Measurements from ENCODE around the gene IDH3B.

IDH3B gene

GRCh38 chr20:2663887-2664719 lies at the start of gene IDH3B:
Gene IDH3B (minus strand): TSS chr20:2664216. CDS start chr20:2664188, 28 bp downstream.
- peaks cover 21% of the 10 kb centered on the region for H3K27me3 ChIP-seq (ENCODE audit: control insufficient read depth, insufficient read depth, low read length)
- H3K4me3 ChIP-seq (ENCODE audit: low read length): peak within 1 kb of the TSS; percentile 92
- peak within 1 kb of the TSS; percentile 89 for H3K27ac ChIP-seq (ENCODE audit: low read length)
- H3K9me3 ChIP-seq (ENCODE audit: control insufficient read depth, low read depth, low read length): no peaks in the 10 kb centered on the region
- H3K36me3 ChIP-seq (ENCODE audit: control insufficient read depth, low read depth, low read length): peaks cover 26% of the 10 kb centered on the region
- peak within 1 kb of the TSS; percentile 77 for H3K9ac ChIP-seq (ENCODE audit: low read length)
- H3K4me1 ChIP-seq (ENCODE audit: control insufficient read depth, low read depth, low read length): no peaks in the 10 kb centered on the region

GRCh38 chr20:2713285-2713684 lies 49.3 kb upstream of the IDH3B start:
- H3K9ac ChIP-seq (ENCODE audit: low read length): no peak overlapping the region
- no peaks in the 10 kb centered on the region for H3K36me3 ChIP-seq (ENCODE audit: control insufficient read depth, low read depth, low read length)
- no peak overlapping the region for H3K27ac ChIP-seq (ENCODE audit: low read length)
- H3K4me3 ChIP-seq (ENCODE audit: low read length): no peak overlapping the region
- no peaks in the 10 kb centered on the region for H3K27me3 ChIP-seq (ENCODE audit: control insufficient read depth, insufficient read depth, low read length)
- H3K4me1 ChIP-seq (ENCODE audit: control insufficient read depth, low read depth, low read length): no peaks in the 10 kb centered on the region
- no peaks in the 10 kb centered on the region for H3K9me3 ChIP-seq (ENCODE audit: control insufficient read depth, low read depth, low read length)

GRCh38 chr20:2709205-2709981 lies 45.4 kb upstream of the IDH3B start:
- H3K36me3 ChIP-seq (ENCODE audit: control insufficient read depth, low read depth, low read length): no peaks in the 10 kb centered on the region
- H3K4me3 ChIP-seq (ENCODE audit: low read length): no peak overlapping the region
- peaks cover 15% of the 10 kb centered on the region for H3K27me3 ChIP-seq (ENCODE audit: control insufficient read depth, insufficient read depth, low read length)
- H3K27ac ChIP-seq (ENCODE audit: low read length): no peak overlapping the region
- peaks cover 17% of the 10 kb centered on the region for H3K4me1 ChIP-seq (ENCODE audit: control insufficient read depth, low read depth, low read length)
- no peaks in the 10 kb centered on the region for H3K9me3 ChIP-seq (ENCODE audit: control insufficient read depth, low read depth, low read length)
- no peak overlapping the region for H3K9ac ChIP-seq (ENCODE audit: low read length)

GRCh38 chr20:2708665-2709064 lies 44.6 kb upstream of the IDH3B start:
- Histone ChIP-seq H3K9ac (ENCODE audit: low read length) (no peak overlapping the region), H3K4me3 (ENCODE audit: low read length) (no peak overlapping the region), H3K9me3 (ENCODE audit: control insufficient read depth, low read depth, low read length) (no peaks in the 10 kb centered on the region), H3K4me1 (ENCODE audit: control insufficient read depth, low read depth, low read length) (peaks cover 17% of the 10 kb centered on the region), H3K27me3 (ENCODE audit: control insufficient read depth, insufficient read depth, low read length) (peaks cover 18% of the 10 kb centered on the region), H3K27ac (ENCODE audit: low read length) (no peak overlapping the region), H3K36me3 (ENCODE audit: control insufficient read depth, low read depth, low read length) (no peaks in the 10 kb centered on the region)

- Histone ChIP-seq H3K9me3 (ENCODE audit: control insufficient read depth, low read depth, low read length) (no peaks in the 10 kb centered on the region), H3K27ac (ENCODE audit: low read length) (no peak overlapping the region), H3K4me1 (ENCODE audit: control insufficient read depth, low read depth, low read length) (peaks cover 17% of the 10 kb centered on the region), H3K36me3 (ENCODE audit: control insufficient read depth, low read depth, low read length) (no peaks in the 10 kb centered on the region), H3K4me3 (ENCODE audit: low read length) (no peak overlapping the region), H3K27me3 (ENCODE audit: control insufficient read depth, insufficient read depth, low read length) (peaks cover 18% of the 10 kb centered on the region), H3K9ac (ENCODE audit: low read length) (no peak overlapping the region)
These were observed 44.0 kb upstream of the IDH3B start for GRCh38 chr20:2708073-2708415.

DNA sequence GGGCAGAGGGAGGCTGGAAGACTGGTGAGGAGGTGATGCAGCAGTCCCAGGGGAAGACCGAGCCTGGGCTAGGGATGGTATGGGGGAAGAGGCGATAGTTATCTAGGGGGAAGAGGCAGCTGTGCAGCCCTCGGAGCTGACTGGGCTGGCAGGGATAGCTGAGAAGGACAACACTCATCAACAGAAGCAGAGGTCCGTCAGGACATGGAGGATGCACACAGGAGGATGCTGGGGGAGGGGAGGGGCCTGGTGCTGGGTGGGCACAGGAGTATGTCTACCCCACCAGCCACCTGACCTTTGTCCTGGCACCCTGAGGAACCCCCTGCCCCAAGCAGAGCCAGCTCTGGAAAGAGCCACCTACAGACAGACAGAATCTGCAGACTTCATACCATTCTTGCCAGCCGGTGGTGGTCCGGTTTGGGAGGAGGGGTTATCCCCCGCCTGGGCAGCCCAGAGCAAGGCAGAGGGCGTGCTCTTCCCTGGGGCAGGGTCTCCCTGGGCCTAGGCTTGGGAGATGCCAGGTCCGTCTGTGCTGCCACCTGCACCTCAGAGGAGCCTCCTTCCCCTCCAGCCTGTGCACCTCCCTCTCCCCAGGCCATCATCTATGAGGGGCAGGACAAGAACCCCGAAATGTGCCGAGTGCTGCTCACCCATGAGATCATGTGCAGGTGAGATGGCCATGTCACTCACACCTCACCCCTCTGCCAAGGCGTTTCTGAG lies 43.5 kb upstream of the IDH3B start:
- Histone ChIP-seq H3K9me3 (ENCODE audit: control insufficient read depth, low read depth, low read length) (no peaks in the 10 kb centered on the region), H3K9ac (ENCODE audit: low read length) (no peak overlapping the region), H3K27me3 (ENCODE audit: control insufficient read depth, insufficient read depth, low read length) (peaks cover 18% of the 10 kb centered on the region)

GRCh38 chr20:2706688-2707352 lies 42.8 kb upstream of the IDH3B start:
- no peak overlapping the region for H3K4me3 ChIP-seq (ENCODE audit: low read length)
- H3K27ac ChIP-seq (ENCODE audit: low read length): no peak overlapping the region
- no peak overlapping the region for H3K9ac ChIP-seq (ENCODE audit: low read length)
- H3K9me3 ChIP-seq (ENCODE audit: control insufficient read depth, low read depth, low read length): no peaks in the 10 kb centered on the region
- peaks cover 17% of the 10 kb centered on the region for H3K4me1 ChIP-seq (ENCODE audit: control insufficient read depth, low read depth, low read length)
- H3K27me3 ChIP-seq (ENCODE audit: control insufficient read depth, insufficient read depth, low read length): peaks cover 18% of the 10 kb centered on the region
- no peaks in the 10 kb centered on the region for H3K36me3 ChIP-seq (ENCODE audit: control insufficient read depth, low read depth, low read length)

More for the DNA sequence above, 43.5 kb upstream of the IDH3B start:
- Histone ChIP-seq H3K36me3 (ENCODE audit: control insufficient read depth, low read depth, low read length) (no peaks in the 10 kb centered on the region), H3K4me1 (ENCODE audit: control insufficient read depth, low read depth, low read length) (peaks cover 17% of the 10 kb centered on the region), H3K27ac (ENCODE audit: low read length) (no peak overlapping the region), H3K4me3 (ENCODE audit: low read length) (no peak overlapping the region)

DNA sequence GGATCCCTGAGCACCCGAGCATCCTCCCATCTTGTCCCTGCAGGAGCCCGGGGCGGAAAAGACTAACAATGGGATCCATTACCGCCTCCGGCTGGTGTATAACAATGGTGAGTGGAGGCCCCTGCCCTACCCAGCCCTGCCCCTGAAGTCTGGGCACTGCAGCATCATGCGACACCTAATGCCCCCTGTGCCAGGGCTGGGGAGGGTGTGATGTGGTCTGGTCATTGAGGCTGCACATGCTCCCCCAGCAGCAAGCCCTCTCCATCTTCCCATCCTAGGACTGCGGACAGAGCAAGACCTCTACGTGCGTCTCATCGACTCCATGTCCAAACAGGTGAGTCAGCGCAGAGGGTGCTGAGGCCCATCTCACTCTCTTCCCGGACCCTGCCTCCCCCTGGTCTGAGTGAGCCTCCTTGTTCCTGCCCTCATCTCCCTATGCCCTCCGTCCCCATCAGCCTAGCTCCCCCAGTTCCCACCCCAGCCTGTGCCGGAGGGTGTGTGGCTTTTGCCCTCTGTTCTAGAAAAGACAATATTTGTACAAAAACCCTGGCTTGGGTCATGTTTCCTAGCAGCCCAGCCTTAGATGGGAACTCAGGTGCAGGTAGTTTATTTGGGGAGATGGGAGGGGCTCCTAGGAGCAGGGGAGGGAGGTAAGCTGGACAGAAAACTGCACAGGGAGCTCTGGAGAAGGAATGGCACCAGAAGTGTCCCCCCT lies 42.1 kb upstream of the IDH3B start:
- Histone ChIP-seq H3K27me3 (ENCODE audit: control insufficient read depth, insufficient read depth, low read length) (peaks cover 23% of the 10 kb centered on the region), H3K4me1 (ENCODE audit: control insufficient read depth, low read depth, low read length) (peaks cover 22% of the 10 kb centered on the region), H3K27ac (ENCODE audit: low read length) (no peak overlapping the region), H3K9me3 (ENCODE audit: control insufficient read depth, low read depth, low read length) (no peaks in the 10 kb centered on the region), H3K36me3 (ENCODE audit: control insufficient read depth, low read depth, low read length) (no peaks in the 10 kb centered on the region), H3K4me3 (ENCODE audit: low read length) (no peak overlapping the region), H3K9ac (ENCODE audit: low read length) (no peak overlapping the region)

GRCh38 chr20:2703716-2704475 lies 39.9 kb upstream of the IDH3B start:
- no peak overlapping the region for H3K9ac ChIP-seq (ENCODE audit: low read length)
- H3K27ac ChIP-seq (ENCODE audit: low read length): no peak overlapping the region
- no peaks in the 10 kb centered on the region for H3K9me3 ChIP-seq (ENCODE audit: control insufficient read depth, low read depth, low read length)
- H3K4me1 ChIP-seq (ENCODE audit: control insufficient read depth, low read depth, low read length): peaks cover 31% of the 10 kb centered on the region
- no peaks in the 10 kb centered on the region for H3K36me3 ChIP-seq (ENCODE audit: control insufficient read depth, low read depth, low read length)
- peaks cover 44% of the 10 kb centered on the region for H3K27me3 ChIP-seq (ENCODE audit: control insufficient read depth, insufficient read depth, low read length)
- H3K4me3 ChIP-seq (ENCODE audit: low read length): no peak overlapping the region

DNA sequence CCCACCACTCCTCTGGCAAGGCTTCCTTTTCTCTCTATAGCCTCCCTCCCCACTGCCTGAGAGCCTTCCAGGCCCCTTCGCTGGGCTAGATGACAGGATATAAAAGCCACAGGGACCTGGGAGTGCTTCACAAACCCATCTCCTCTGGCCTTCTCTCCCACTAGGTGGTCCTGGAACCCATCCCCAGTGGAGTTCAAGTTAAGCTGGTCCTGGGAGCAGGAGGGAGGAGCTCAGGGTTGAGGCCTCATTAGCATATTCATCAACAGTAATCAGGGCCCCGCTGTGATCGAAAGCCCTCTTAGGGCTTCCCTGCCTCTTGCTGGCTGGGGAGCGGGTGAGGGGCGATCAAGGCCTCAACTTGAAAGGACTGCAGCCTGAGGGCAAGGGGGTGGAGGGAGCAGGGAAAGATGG lies 37.7 kb upstream of the IDH3B start:
- Histone ChIP-seq H3K4me1 (ENCODE audit: control insufficient read depth, low read depth, low read length) (peaks cover 27% of the 10 kb centered on the region), H3K4me3 (ENCODE audit: low read length) (no peak overlapping the region), H3K36me3 (ENCODE audit: control insufficient read depth, low read depth, low read length) (no peaks in the 10 kb centered on the region), H3K27me3 (ENCODE audit: control insufficient read depth, insufficient read depth, low read length) (peaks cover 51% of the 10 kb centered on the region), H3K9ac (ENCODE audit: low read length) (no peak overlapping the region), H3K27ac (ENCODE audit: low read length) (no peak overlapping the region), H3K9me3 (ENCODE audit: control insufficient read depth, low read depth, low read length) (no peaks in the 10 kb centered on the region)

All from iPS-18a (cell line).